Activated CD4-positive, alpha-beta T cell treated with anti-CD3 and anti-CD28 coated beads, Interleukin-2, amount 10 ng/mL, durations not matched to agents 7 days and 5 days (primary cell): ENCODE data around the gene SLC38A11. TPM values are rescaled to one million over a fixed set of nuclear protein-coding genes. Genes with fewer than 3 reads are reported as not detected.

Source experiments
- CTCF ChIA-PET: fragments of 350-600 bp; sonication (Branson Sonifier 250); formaldehyde crosslinking; loops from one replicate; lab custom pipeline; 2021; ENCODE audit warnings: antibody characterized with exemption; lab: Charles Lee
- POLR2A ChIA-PET: fragments of 350-600 bp; sonication (Branson Sonifier 250); formaldehyde crosslinking; loops from one replicate; lab custom pipeline; 2021; ENCODE audit warnings: antibody characterized with exemption; lab: Charles Lee
- DNase-seq: peaks from one replicate; pipeline ENCODE4 v3.0.0-alpha.2; 2020
- H3K27ac Mint-ChIP-seq: one replicate; pipeline ENCODE4 v1.8.0; 2021; ENCODE audit warnings: mild to moderate bottlenecking, moderate library complexity, mixed read lengths
- H3K27me3 Mint-ChIP-seq: one replicate; pipeline ENCODE4 v1.8.0; 2021; ENCODE audit warnings: mixed read lengths
- H3K36me3 Mint-ChIP-seq: one replicate; pipeline ENCODE4 v1.8.0; 2021; ENCODE audit warnings: low read depth, mixed read lengths
- H3K4me1 Mint-ChIP-seq: one replicate; pipeline ENCODE4 v1.8.0; 2021; ENCODE audit warnings: mixed read lengths
- H3K4me3 Mint-ChIP-seq: one replicate; pipeline ENCODE4 v1.8.0; 2021; ENCODE audit warnings: mild to moderate bottlenecking, moderate library complexity, mixed read lengths
- H3K9me3 Mint-ChIP-seq: one replicate; pipeline ENCODE4 v1.8.0; 2021; ENCODE audit warnings: mixed read lengths
- total RNA-seq, 2 experiments: library from RNA; stranded (reverse); gene quantifications; one replicate each; pipeline ENCODE4 v1.2.3, GENCODE V29; 2021

SLC38A11 gene
- total RNA-seq, 2 experiments from 2014 or later, result not detected

DNA sequence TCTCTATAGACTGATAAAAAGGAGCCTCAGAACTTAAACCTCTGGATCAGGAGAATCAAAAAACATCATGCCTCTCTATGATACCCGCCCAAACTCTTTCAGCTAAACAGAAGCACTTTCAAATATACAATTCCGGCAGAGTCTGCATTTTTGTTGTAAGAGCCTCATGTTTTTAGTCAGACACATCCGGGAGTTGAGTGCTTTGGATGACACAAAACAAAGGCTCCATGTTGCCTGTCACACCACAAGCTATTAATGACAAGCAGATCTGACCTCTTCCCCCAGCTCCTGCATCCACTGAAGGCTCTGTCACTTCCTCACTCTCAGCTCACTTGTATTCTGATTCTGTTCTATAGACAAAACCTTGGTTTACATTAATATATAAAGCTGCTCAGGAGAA, 33.2 kb downstream of the SLC38A11 start:
- Mint-ChIP-seq H3K36me3 (no peaks in the 10 kb centered on the region), H3K27ac (no peak overlapping the region), H3K4me3 (no peak overlapping the region), H3K9me3 (peaks cover 3% of the 10 kb centered on the region), H3K27me3 (no peaks in the 10 kb centered on the region), H3K4me1 (peaks cover 2% of the 10 kb centered on the region)
- POLR2A ChIA-PET, result no interaction called here
- DNase-seq, result no peak
- CTCF ChIA-PET, result no interaction called here

DNA sequence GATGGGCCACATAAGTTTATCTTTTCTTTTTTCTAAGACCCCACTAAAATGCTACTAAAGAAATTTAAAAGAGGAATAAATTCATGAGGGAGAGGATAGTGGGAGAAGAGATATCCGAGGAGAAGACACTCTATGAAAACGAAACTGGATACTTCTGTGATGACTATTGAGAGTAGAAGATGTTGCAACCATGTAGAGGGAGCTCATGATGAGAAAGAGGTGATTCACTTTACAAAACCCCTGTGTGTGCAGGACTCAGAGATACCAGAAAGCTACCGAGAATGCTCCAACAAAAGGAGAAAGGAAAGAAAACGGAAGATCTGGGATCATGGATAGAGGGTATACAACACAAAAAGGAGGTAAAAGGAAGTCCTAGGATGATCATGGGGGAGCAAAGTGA, 34.9 kb downstream of the SLC38A11 start:
- Mint-ChIP-seq H3K36me3 (no peaks in the 10 kb centered on the region), H3K27me3 (no peaks in the 10 kb centered on the region), H3K4me3 (no peak overlapping the region), H3K4me1 (peaks cover 2% of the 10 kb centered on the region), H3K9me3 (no peaks in the 10 kb centered on the region), H3K27ac (no peak overlapping the region)
- ChIA-PET CTCF (no interaction called here), POLR2A (no interaction called here)
- no peak for DNase-seq

DNA sequence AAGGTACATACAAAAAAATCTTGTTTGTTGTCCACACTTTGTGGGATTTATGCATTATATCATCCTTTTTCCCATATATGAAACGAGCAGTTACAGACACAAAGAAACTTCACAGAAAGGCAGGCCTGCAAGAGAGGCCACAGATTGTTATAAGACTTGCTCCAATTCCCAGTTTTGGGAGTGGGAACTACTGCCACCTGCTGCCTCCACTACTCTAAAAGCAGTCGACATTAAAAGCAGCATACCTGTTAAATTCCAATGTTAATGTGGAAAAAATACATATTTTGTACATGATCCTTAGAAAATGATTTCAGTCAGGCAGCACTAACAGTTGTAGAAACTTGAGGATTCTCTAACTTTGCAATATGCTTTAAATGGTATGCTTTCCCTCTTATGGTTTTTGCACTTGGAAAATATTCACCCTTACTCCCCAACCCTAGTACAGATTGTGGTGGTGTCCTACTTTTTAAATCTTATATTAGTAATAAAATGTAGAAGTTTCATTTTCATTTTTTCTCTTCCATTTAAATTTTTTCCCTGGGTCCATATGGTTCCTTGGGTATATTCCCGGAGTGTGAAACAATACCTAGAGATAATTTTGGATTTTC, 37.9 kb downstream of the SLC38A11 start:
- POLR2A ChIA-PET, result no interaction called here
- peaks cover 4% of the 10 kb centered on the region for H3K27me3 Mint-ChIP-seq
- no peaks in the 10 kb centered on the region for H3K9me3 Mint-ChIP-seq
- no peak overlapping the region for H3K27ac Mint-ChIP-seq
- DNase-seq, result no peak
- no peaks in the 10 kb centered on the region for H3K36me3 Mint-ChIP-seq
- CTCF ChIA-PET, result no interaction called here
- H3K4me1 Mint-ChIP-seq, result peaks cover 2% of the 10 kb centered on the region
- no peak overlapping the region for H3K4me3 Mint-ChIP-seq

DNA sequence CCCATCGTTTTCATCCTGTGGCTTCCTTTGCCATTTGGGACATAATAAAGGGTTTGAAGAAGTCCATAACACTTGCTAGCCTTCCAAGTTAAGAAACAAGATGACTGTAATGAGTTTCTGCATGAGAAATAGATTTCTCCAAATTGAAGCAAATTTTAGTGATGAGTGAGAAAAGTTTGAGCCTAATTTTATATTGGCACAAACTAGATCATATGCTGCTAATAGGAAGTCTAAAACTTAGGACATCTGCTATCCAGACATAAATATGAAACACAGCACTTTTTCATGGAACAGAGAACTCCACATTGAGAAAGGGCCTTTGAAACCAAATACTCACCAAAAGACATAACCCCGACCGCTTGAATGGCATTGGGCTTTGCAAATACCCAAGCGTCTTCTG, 39.8 kb downstream of the SLC38A11 start:
- Mint-ChIP-seq H3K9me3 (no peaks in the 10 kb centered on the region), H3K27me3 (peaks cover 4% of the 10 kb centered on the region), H3K36me3 (no peaks in the 10 kb centered on the region), H3K27ac (no peak overlapping the region), H3K4me1 (peaks cover 3% of the 10 kb centered on the region), H3K4me3 (no peak overlapping the region)
- CTCF ChIA-PET, result no interaction called here
- POLR2A ChIA-PET, result no interaction called here
- no peak for DNase-seq

DNA sequence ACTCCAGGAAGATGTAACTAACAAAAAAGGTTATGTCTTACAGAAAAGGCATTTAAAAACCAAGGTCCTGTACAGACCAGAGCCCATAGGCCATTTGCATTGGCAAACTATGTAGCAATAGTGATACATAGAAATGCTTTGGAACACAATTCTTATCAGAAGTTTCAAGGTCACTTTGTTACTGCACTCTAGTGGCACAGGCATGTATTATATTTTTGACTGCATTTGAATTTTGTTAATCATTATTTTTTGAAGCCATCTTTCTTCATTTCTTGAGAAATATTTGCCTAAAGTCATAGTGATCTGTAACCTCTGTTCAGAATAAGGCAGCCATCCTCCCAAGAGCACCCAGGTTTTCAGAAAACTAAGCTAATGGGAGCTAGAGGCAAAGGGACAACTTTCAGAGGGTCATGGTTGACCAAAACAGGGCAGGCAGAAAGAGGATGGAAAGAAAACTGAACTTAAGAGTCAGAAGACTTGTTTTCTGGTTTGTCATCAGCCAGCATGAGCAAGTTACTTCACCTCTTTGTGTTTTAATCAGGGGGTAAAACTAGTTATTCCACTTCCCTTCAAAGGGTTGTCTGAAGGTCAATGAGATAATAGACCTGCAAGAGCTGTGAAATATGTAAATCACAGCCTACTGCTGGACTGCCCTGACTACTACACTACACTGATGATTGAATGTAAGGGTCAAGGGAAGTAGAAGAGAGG, 41.5 kb downstream of the SLC38A11 start:
- no peak for DNase-seq
- no peaks in the 10 kb centered on the region for H3K36me3 Mint-ChIP-seq
- no peaks in the 10 kb centered on the region for H3K9me3 Mint-ChIP-seq
- ChIA-PET POLR2A (no interaction called here), CTCF (interaction anchor here (1.5 kb wide), 1 partner anchor 72 kb away, joined by 5 read pairs; the partner anchor contains the start of gene COBLL1)
- no peak overlapping the region for H3K4me3 Mint-ChIP-seq
- no peak overlapping the region for H3K27ac Mint-ChIP-seq
- peaks cover 15% of the 10 kb centered on the region for H3K4me1 Mint-ChIP-seq
- peaks cover 4% of the 10 kb centered on the region for H3K27me3 Mint-ChIP-seq

DNA sequence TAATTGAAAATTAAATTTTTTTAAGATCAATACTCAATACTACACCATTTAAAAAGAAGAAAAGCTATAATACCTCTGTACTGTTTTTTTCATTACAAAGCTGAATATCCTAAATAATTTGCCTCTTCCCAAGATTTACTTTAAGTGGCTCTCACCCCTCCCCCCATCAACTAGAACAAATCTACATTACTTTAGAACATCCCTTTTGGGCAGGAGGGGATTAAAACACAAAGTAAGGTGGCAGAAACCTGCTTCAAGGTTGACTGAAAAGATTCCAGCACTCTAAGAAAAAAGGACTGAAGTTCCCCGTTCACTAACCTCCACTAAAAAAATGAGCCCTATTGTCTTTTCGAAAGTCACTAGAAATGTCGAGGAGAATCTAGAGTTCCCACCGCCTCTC, 42.3 kb downstream of the SLC38A11 start:
- ChIA-PET CTCF (interaction anchor here (0.6 to 1.5 kb wide), 2 partner anchors 71 to 989 kb away, joined by 3 to 5 read pairs; partner anchors contain the start of gene COBLL1), POLR2A (no interaction called here)
- DNase-seq, result no peak
- Mint-ChIP-seq H3K36me3 (no peaks in the 10 kb centered on the region), H3K27me3 (peaks cover 4% of the 10 kb centered on the region), H3K4me3 (no peak overlapping the region), H3K4me1 (peaks cover 15% of the 10 kb centered on the region), H3K9me3 (no peaks in the 10 kb centered on the region), H3K27ac (no peak overlapping the region)

DNA sequence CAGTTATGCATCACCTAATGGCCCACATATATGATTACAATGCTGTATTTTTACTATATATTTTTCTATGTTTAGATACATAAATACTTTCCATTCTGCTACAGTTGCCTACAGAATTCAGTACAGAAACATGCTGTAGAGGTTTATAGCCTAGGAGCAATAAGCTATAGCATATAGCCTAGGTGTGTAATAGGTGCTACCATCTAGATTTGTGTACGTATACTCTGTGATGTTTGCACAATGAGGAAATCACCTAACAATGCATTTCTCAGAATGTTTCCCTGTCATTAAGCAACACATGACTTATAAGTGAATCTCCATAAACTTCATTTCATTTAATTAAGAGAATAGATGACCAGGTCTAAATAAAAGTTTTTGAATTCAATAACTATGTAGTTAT, 43.5 kb downstream of the SLC38A11 start:
- Mint-ChIP-seq H3K4me3 (no peak overlapping the region), H3K9me3 (no peaks in the 10 kb centered on the region), H3K27me3 (peaks cover 8% of the 10 kb centered on the region), H3K27ac (no peak overlapping the region), H3K4me1 (peaks cover 15% of the 10 kb centered on the region), H3K36me3 (no peaks in the 10 kb centered on the region)
- DNase-seq, result no peak
- ChIA-PET CTCF (no interaction called here), POLR2A (no interaction called here)

DNA sequence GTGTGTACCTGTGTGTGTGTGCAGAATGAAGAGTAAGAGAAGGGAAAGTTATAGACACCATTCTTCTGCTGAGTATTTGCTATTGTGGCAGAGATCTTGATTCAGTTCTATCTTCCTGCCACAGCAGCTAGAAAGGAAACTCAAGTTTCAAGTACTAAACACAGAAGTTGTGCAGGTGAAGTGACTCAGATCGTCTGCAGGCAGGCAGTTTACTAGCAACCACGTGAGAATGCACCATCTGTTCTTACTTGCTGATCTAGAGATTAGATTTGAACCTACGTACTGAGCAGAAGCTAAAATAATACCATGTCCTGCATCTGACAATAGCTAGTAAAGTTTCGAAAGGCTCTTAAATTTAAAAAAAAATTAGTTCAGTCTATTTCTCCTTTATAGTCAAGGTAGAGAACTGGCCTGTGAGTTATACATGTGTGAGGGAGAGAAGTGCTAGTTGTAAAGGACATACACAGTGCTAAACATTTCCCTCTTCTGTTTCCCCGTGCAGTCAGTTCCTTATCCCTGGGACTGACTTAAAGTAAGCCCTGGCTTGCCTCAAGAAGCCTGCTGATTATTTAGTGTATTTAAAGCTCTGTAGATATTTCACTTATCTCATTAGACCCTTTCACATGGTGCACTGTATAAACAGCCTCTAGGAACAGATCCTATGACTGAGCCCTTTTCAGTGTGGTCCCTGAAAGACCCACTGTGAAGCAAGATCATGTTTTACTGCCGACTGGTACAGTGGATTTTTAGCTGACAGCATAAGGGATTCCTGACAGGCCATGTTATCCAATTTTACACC, 45.0 kb downstream of the SLC38A11 start:
- no peak overlapping the region for H3K4me3 Mint-ChIP-seq
- H3K9me3 Mint-ChIP-seq, result no peaks in the 10 kb centered on the region
- no peaks in the 10 kb centered on the region for H3K36me3 Mint-ChIP-seq
- POLR2A ChIA-PET, result no interaction called here
- CTCF ChIA-PET, result no interaction called here
- DNase-seq, result peak; percentile 50
- H3K27ac Mint-ChIP-seq, result peak overlapping the region; percentile 20
- H3K4me1 Mint-ChIP-seq, result peaks cover 15% of the 10 kb centered on the region
- H3K27me3 Mint-ChIP-seq, result peaks cover 8% of the 10 kb centered on the region

DNA sequence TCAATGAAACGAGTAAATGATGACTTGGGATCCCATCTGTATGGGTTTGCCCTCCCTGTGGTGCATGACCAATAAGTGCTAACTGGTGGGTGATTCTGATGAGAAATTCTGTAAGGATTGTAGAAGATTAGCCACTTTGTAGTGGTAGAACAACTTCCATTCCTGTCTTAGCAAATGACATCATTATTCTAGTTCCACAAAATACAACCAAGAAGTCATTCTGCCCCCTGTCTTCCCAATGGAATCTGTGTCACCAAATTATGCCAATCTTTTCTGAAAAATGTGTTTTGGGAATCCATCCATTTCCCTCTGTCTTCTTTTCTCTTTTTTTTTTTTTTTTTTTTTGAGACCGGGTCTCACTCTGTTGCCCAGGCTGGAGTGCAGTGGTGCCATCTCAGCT, 48.4 kb downstream of the SLC38A11 start:
- H3K27me3 Mint-ChIP-seq, result peaks cover 14% of the 10 kb centered on the region
- no peak for DNase-seq
- ChIA-PET POLR2A (no interaction called here), CTCF (no interaction called here)
- H3K27ac Mint-ChIP-seq, result no peak overlapping the region
- peaks cover 15% of the 10 kb centered on the region for H3K4me1 Mint-ChIP-seq
- H3K9me3 Mint-ChIP-seq, result no peaks in the 10 kb centered on the region
- no peak overlapping the region for H3K4me3 Mint-ChIP-seq
- no peaks in the 10 kb centered on the region for H3K36me3 Mint-ChIP-seq

DNA sequence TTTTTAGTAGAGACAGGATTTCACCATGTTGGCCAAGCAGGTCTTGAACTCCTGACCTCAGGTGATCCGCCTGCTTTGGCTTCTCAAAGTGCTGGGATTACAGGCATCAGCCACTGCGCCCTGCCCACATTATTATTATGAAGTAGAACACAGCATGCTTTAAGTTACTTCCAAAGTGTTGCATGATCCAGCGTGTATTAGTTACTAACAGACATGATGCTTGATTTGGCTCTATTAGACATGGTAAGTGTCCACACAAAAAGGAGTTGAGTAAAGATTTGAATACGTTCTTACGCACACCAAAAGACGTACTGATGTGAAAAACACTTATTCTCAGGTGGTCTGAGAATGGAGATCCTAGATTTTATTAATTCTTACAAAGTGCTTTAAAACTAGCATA, 50.0 kb downstream of the SLC38A11 start:
- ChIA-PET CTCF (no interaction called here), POLR2A (no interaction called here)
- Mint-ChIP-seq H3K4me3 (no peak overlapping the region), H3K4me1 (peaks cover 12% of the 10 kb centered on the region), H3K27me3 (peaks cover 18% of the 10 kb centered on the region), H3K36me3 (no peaks in the 10 kb centered on the region), H3K9me3 (no peaks in the 10 kb centered on the region), H3K27ac (no peak overlapping the region)
- no peak for DNase-seq

DNA sequence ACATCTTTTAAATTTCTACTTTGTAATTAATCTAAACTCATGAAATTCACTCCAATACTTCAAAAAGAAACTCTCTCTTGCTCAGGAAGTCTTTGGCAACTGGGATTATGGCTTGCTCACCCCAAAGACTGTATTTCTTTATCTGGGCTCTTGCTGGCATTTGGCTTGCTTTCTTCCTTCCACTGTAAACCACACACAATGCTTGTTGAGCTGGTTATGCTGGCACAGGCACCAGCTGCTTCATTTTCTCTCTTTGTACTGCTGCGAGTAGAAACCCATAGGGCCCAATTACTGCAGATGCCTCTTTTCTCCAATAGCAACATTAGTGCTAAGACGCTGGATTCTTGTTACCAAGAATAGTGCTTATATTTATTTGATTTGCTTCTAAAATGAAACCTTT, 51.4 kb downstream of the SLC38A11 start:
- no peak for DNase-seq
- ChIA-PET CTCF (no interaction called here), POLR2A (no interaction called here)
- Mint-ChIP-seq H3K36me3 (no peaks in the 10 kb centered on the region), H3K4me3 (no peak overlapping the region), H3K27ac (no peak overlapping the region), H3K4me1 (no peaks in the 10 kb centered on the region), H3K9me3 (no peaks in the 10 kb centered on the region), H3K27me3 (peaks cover 18% of the 10 kb centered on the region)

DNA sequence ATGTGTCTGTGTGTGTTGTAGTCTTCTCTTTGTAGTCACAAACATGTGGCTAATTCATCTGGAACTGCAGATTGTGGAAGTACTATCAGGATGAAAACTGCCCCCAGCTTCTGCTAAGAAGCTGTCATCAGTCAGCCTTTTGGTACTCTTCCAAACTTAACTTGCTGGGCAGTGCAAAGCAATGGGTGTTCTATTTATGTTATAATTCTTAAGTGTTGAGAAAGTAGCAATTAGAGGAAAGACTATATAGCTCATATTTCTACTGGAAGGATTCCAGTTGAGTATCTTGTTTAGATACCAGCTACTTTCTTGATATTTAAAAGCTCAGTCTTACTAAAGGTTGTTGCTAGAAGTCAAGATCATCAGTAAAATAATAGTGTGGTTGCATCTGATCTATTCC, 52.1 kb downstream of the SLC38A11 start:
- Mint-ChIP-seq H3K9me3 (no peaks in the 10 kb centered on the region), H3K4me1 (no peaks in the 10 kb centered on the region), H3K27me3 (peaks cover 18% of the 10 kb centered on the region), H3K36me3 (no peaks in the 10 kb centered on the region), H3K27ac (no peak overlapping the region), H3K4me3 (no peak overlapping the region)
- ChIA-PET CTCF (no interaction called here), POLR2A (no interaction called here)
- no peak for DNase-seq

DNA sequence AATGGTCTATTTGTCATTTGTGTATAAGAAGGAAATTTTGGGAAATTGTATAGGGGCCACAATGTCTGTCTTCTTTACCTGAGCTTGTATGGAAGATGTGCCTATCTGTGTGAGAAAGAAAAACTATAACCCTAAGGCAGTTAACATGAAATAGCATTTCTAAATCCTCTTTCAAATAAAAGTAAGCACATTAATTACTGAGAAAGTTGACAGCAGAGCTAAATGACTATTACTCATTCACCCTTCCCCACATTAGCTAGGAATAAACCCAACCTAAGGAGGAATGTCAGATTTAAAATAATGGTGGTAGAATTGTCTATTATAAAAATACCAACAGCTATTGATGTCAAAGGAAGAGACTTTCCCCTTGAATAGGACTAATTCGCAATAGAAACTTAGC, 56.2 kb downstream of the SLC38A11 start:
- Mint-ChIP-seq H3K27ac (no peak overlapping the region), H3K36me3 (no peaks in the 10 kb centered on the region), H3K27me3 (peaks cover 14% of the 10 kb centered on the region), H3K4me1 (peaks cover 12% of the 10 kb centered on the region), H3K9me3 (no peaks in the 10 kb centered on the region), H3K4me3 (no peak overlapping the region)
- DNase-seq, result no peak
- POLR2A ChIA-PET, result no interaction called here
- CTCF ChIA-PET, result no interaction called here
